Parathyroid adenoma (tissue), 2 donors: Measurements from ENCODE around the gene XYLT2.
A peak's percentile ranks its signal among the peaks of the same experiment; 100 is the strongest.

Experiments used
- H2AFZ ChIP-seq: fragments of 300-600 bp; sonication (generic); one replicate; pipeline ENCODE4 v1.7.0; 2017; ENCODE audit warnings: antibody characterized with exemption, mild to moderate bottlenecking
- H3K27ac ChIP-seq: fragments of 300-600 bp; sonication (generic); one replicate; pipeline ENCODE4 v1.7.0; 2017
- H3K27me3 ChIP-seq: fragments of 300-600 bp; sonication (generic); one replicate; pipeline ENCODE4 v1.7.0; 2017; ENCODE audit warnings: low read length; ENCODE audit not compliant: control insufficient read depth, insufficient read depth
- H3K36me3 ChIP-seq: fragments of 300-600 bp; sonication (generic); one replicate; pipeline ENCODE4 v1.7.0; 2017; ENCODE audit warnings: low read length; ENCODE audit not compliant: control insufficient read depth, insufficient read depth
- H3K4me1 ChIP-seq: fragments of 300-600 bp; sonication (generic); one replicate; pipeline ENCODE4 v1.7.0; 2017; ENCODE audit warnings: control low read depth
- H3K4me2 ChIP-seq: fragments of 300-600 bp; sonication (generic); one replicate; pipeline ENCODE4 v1.7.0; 2017; ENCODE audit warnings: low read length
- H3K4me3 ChIP-seq: fragments of 300-600 bp; sonication (generic); one replicate; pipeline ENCODE4 v1.7.0; 2017; ENCODE audit warnings: low read depth, low read length
- H3K79me2 ChIP-seq: fragments of 300-600 bp; sonication (generic); one replicate; pipeline ENCODE4 v1.7.0; 2017; ENCODE audit warnings: control low read depth
- H3K9ac ChIP-seq: fragments of 300-600 bp; sonication (generic); one replicate; pipeline ENCODE4 v1.7.0; 2017; ENCODE audit warnings: mild to moderate bottlenecking
- H3K9me3 ChIP-seq: fragments of 300-600 bp; sonication (generic); one replicate; pipeline ENCODE4 v1.7.0; 2017; ENCODE audit warnings: low read length; ENCODE audit not compliant: control insufficient read depth
- TF ChIP-seq, protein P1 (sequence below): fragments of 300-600 bp; sonication (generic); IDR thresholded peaks from one replicate; pipeline ENCODE4 v1.7.0; 2017; ENCODE audit warnings: antibody characterized with exemption, mild to moderate bottlenecking
- donor health status: primary hyperparathyroidism.

XYLT2 gene

DNA sequence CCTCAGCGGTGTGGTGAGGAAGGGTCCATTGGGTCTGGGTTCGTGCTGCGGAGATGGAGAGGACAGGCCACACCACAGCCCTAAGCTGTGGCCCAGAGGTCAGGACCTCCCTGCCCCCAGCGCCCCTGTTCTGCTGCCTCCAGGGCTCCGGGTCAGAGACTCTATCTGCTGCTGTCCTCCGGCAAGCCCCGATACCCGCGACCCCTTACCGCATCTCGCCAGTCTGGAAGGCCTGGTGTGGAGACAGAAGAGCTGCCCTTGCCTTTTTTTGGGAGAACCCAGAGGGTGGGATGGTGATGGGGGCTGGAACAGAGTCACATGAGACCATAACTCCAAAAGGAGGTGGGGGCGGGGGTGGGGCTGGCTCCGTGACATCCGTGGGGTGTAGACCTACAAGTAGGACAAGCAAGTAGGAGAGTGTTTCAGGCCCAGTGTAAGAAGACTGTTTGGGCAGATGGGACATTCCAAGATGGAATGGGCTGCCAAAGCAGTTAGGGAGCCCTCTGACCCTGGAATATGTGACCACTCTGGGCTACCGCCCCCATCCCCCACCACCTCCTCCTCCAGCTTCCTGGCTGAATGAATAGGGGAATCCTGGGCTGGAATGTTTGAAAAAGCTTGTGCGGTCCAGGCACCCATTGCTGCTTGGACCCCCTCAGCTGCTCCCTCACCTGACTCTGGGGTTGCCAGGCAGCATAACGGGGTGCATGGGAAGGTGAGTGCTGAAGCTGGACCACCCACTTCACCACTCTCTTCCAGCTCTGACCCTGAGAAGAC is 1.4 kb downstream of the XYLT2 start:
- no peak overlapping the region for H3K9ac ChIP-seq

DNA sequence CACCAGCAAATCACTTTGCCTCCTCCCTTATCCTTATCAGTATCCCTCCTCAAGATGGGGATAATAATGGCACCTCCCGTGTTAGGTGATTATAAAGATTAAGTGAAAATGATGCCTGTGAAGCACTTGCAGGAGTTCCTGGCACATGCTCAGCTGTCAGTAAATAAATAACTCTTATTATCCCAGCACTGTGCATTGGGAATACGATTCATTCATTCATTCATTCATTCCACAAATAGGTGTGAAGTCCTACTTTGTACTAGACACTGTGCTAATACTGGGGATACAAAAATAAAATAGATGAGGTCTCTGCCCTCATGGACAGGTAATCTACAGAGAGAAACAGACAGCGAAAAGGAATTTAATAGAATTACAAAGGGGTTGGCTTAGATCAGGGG is 2.0 kb downstream of the XYLT2 start:
- H3K4me2 ChIP-seq, result no peak overlapping the region
- no peak overlapping the region for H3K27ac ChIP-seq
- H3K9ac ChIP-seq, result no peak overlapping the region
- no peaks in the 10 kb centered on the region for H3K27me3 ChIP-seq
- TF ChIP-seq, protein P1, sequence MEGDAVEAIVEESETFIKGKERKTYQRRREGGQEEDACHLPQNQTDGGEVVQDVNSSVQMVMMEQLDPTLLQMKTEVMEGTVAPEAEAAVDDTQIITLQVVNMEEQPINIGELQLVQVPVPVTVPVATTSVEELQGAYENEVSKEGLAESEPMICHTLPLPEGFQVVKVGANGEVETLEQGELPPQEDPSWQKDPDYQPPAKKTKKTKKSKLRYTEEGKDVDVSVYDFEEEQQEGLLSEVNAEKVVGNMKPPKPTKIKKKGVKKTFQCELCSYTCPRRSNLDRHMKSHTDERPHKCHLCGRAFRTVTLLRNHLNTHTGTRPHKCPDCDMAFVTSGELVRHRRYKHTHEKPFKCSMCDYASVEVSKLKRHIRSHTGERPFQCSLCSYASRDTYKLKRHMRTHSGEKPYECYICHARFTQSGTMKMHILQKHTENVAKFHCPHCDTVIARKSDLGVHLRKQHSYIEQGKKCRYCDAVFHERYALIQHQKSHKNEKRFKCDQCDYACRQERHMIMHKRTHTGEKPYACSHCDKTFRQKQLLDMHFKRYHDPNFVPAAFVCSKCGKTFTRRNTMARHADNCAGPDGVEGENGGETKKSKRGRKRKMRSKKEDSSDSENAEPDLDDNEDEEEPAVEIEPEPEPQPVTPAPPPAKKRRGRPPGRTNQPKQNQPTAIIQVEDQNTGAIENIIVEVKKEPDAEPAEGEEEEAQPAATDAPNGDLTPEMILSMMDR, result no peak
- no peaks in the 10 kb centered on the region for H3K9me3 ChIP-seq
- H3K36me3 ChIP-seq, result no peaks in the 10 kb centered on the region
- H3K4me3 ChIP-seq, result no peak overlapping the region
- H3K79me2 ChIP-seq, result peaks cover 2% of the 10 kb centered on the region
- peaks cover 5% of the 10 kb centered on the region for H3K4me1 ChIP-seq
- no peak overlapping the region for H2AFZ ChIP-seq

More for the DNA sequence above, 1.4 kb downstream of the XYLT2 start:
- Histone ChIP-seq H3K27ac (no peak overlapping the region), H3K4me1 (peaks cover 5% of the 10 kb centered on the region), H3K4me3 (peak overlapping the region; percentile 77), H3K9me3 (no peaks in the 10 kb centered on the region), H2AFZ (no peak overlapping the region), H3K36me3 (no peaks in the 10 kb centered on the region), H3K79me2 (peaks cover 2% of the 10 kb centered on the region), H3K4me2 (peak overlapping the region; percentile 97), H3K27me3 (no peaks in the 10 kb centered on the region)
- TF ChIP-seq, protein P1, result no peak

DNA sequence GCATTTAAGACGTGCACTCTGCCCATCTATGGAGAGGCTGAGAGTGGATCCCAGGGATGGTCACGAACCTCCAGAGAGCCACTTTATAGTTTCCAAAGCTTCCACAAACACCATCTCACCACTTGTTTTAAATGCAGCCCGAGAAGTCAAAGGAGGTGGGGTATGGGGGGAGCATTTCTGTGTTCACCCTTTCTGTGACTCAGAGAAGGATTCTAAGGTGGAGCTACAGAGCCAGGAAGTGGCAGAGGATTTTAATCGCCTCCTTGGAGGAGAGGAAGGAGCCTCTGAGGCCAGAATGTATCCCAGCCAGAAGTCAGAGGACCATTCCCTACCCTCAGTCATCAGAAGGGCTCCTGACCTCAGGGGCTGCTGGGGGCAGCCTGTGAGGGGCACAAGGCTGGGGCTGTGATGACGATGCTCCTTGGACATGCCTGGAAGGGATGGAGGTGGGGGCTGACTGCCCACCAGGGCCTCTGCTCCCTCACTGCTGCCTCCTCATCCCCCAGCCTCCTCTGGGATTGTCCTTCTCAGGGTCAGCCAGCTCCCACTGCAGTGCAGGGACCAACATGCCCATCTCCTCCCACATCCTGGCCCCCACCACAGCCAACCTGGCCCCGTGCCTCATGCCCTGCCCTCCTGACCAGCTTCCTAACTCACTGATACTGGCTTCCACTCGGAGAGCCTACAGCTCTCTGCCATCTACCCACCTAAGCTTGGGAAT is 2.8 kb downstream of the XYLT2 start:
- Histone ChIP-seq H2AFZ (no peak overlapping the region), H3K27ac (no peak overlapping the region), H3K79me2 (peaks cover 2% of the 10 kb centered on the region), H3K36me3 (no peaks in the 10 kb centered on the region), H3K27me3 (no peaks in the 10 kb centered on the region), H3K9me3 (no peaks in the 10 kb centered on the region), H3K4me3 (no peak overlapping the region), H3K4me1 (peaks cover 5% of the 10 kb centered on the region), H3K4me2 (no peak overlapping the region), H3K9ac (no peak overlapping the region)
- TF ChIP-seq, protein P1, result no peak

DNA sequence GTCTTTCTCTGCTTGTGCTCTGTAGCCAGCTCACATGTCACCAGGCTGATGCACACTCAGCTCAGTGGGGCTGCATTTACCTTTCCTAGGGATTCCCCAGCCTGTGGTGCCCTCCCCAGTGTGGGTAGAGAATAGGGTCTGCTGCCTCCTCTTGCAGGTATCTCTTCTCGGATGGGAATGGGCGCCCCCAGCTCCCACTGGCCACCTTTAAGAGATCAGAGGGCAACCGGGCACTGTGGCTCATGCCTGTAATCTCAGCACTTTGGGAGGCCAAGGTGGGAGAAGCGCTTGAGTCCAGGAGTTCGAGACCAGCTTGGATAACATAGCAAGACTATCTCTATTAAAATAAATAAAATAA is 3.3 kb downstream of the XYLT2 start:
- H3K27ac ChIP-seq, result no peak overlapping the region
- no peaks in the 10 kb centered on the region for H3K27me3 ChIP-seq
- peaks cover 4% of the 10 kb centered on the region for H3K79me2 ChIP-seq
- H3K9ac ChIP-seq, result no peak overlapping the region
- TF ChIP-seq, protein P1, result no peak
- no peak overlapping the region for H3K4me3 ChIP-seq
- no peak overlapping the region for H3K4me2 ChIP-seq
- H2AFZ ChIP-seq, result no peak overlapping the region
- H3K36me3 ChIP-seq, result no peaks in the 10 kb centered on the region
- peaks cover 5% of the 10 kb centered on the region for H3K4me1 ChIP-seq
- H3K9me3 ChIP-seq, result no peaks in the 10 kb centered on the region
